Posterior vena cava (tissue), 2 donors: ENCODE measurements around the gene TET2. TPM values are rescaled to one million over a fixed set of nuclear protein-coding genes. Genes with fewer than 3 reads are reported as not detected.

ENCODE experiments used
- DNase-seq: peaks from one replicate; pipeline ENCODE4 v3.0.0-alpha.2; 2020; ENCODE audit warnings: low spot score
- intact Hi-C, 2 donors: fragments of 100-400 bp; cut with DNase I; formaldehyde crosslinking; loops; one replicate each; pipeline versions ENCODE4 v1.14.1 to v1.14.2; 2022 to 2023
- total RNA-seq, 2 donors: library from RNA; stranded (reverse); fragmentation: NEBNext Ultra II Directional; extraction: Animal tissue kit (Norgen Biotek cat#: 25700); gene quantifications; one replicate each; pipeline ENCODE4 v1.2.1, GENCODE V29; 2021
- donor health status: DM: yes; HTN: yes; CAD: no.
- donor health status: DM: yes; HTN: yes; CAD: no.

Gene TET2
- total RNA-seq, 2 donors from 2014 or later: 21.3 to 25.9 TPM

- intact Hi-C loops: no loop called here
Observed at GRCh38 chr4:105318486-105318885, 171.8 kb downstream of the TET2 start.

GRCh38 chr4:105327222-105327621, 180.5 kb downstream of the TET2 start:
- intact Hi-C loops: no loop called here
- DNase-seq: no peak

More at GRCh38 chr4:105318486-105318885, 171.8 kb downstream of the TET2 start:
- DNase-seq: no peak

GRCh38 chr4:105327956-105328355, 181.3 kb downstream of the TET2 start:
- intact Hi-C loops: no loop called here
- no peak for DNase-seq

DNA sequence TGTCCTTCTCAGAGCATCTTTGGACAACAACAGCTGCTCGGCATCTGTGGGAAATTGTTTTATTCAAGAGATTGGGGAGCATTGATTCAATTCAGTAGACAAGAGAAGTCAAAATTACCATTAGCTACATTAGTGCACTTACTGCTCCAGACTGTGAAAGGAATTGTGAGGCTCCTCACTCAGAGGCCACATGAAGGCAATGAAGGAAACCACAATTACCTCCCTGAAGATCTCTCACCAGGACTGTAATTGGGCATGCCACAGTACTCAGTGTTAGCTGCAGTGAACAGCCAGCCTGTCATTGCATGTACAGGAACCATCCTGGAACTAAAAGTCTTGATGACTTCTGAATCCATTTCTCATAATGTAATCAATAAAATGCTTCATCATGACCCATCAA, 182.4 kb downstream of the TET2 start:
- DNase-seq: no peak
- intact Hi-C loops: no loop called here
